Measurements from ENCODE around the gene ZFP69B.

- TF ChIP-seq POLR2AphosphoS5 (IDR thresholded peaks at IDR 0.05; ENCODE audit: low read depth) (no peak), CTCF (conservative IDR thresholded peaks at IDR 0.05; ENCODE audit: low read depth in 2 of 2) (no peak), REST (IDR thresholded peaks at IDR 0.05; ENCODE audit: unreplicated experiment) (no peak), EZH2phosphoT487 (IDR thresholded peaks at IDR 0.05; ENCODE audit: unreplicated experiment) (no peak), EZH2 (IDR thresholded peaks at IDR 0.05; ENCODE audit: low read depth, unreplicated experiment) (no peak), STAT1 (IDR thresholded peaks at IDR 0.05; ENCODE audit: unreplicated experiment) (no peak), CREB1 (CRISPR knock-in tag; IDR thresholded peaks at IDR 0.05; ENCODE audit: low read depth) (no peak)
These were observed 33.6 kb upstream of the ZFP69B start for GRCh38 chr1:40416709-40417108.

All from GM23338 (cell line).